Measurements from ENCODE around the gene SAPCD1.
"Not testable (repeated sequence)": the region's sequence is repeated elsewhere in the genome, so short reads cannot be mapped to it uniquely, and the experiment has no call there.

The SAPCD1 gene

DNA sequence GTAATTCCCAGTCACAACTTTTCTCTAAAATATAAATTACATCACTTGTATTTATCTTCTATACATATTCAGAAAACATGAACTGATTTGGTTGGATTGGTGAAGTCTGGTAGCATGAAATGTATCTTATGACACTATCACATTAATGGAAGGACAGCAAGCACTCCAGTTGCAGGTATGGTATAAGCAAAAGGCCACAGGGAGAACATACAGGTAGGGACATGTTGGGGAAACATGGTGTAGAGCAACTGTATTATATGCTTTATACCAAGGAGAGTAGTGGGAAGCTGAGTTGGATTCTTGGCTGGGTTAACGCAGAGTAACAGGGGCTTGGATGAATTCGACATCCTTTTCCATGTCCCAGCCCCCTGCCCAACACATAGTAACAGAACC lies 34.5 kb downstream of the SAPCD1 start:
- Histone ChIP-seq H3K4me1 (ENCODE audit: control insufficient read depth in 1 of 2, insufficient read depth in 1 of 2, low read depth in 1 of 2, low read length in 1 of 2) (peaks cover 30 to 31% of the 10 kb centered on the region in 2 experiments), H3K9me3 (no peaks in the 10 kb centered on the region), H3K27me3 (no peaks in the 10 kb centered on the region), H3K36me3 (no peaks in the 10 kb centered on the region), H3K27ac (peak overlapping the region; percentile 99), H3K4me3 (ENCODE audit: low read depth in 1 of 2, low read length in 1 of 2) (no peak overlapping the region)
- TF ChIP-seq, protein P1, sequence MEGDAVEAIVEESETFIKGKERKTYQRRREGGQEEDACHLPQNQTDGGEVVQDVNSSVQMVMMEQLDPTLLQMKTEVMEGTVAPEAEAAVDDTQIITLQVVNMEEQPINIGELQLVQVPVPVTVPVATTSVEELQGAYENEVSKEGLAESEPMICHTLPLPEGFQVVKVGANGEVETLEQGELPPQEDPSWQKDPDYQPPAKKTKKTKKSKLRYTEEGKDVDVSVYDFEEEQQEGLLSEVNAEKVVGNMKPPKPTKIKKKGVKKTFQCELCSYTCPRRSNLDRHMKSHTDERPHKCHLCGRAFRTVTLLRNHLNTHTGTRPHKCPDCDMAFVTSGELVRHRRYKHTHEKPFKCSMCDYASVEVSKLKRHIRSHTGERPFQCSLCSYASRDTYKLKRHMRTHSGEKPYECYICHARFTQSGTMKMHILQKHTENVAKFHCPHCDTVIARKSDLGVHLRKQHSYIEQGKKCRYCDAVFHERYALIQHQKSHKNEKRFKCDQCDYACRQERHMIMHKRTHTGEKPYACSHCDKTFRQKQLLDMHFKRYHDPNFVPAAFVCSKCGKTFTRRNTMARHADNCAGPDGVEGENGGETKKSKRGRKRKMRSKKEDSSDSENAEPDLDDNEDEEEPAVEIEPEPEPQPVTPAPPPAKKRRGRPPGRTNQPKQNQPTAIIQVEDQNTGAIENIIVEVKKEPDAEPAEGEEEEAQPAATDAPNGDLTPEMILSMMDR (IDR thresholded peaks at IDR 0.05), result no peak

DNA sequence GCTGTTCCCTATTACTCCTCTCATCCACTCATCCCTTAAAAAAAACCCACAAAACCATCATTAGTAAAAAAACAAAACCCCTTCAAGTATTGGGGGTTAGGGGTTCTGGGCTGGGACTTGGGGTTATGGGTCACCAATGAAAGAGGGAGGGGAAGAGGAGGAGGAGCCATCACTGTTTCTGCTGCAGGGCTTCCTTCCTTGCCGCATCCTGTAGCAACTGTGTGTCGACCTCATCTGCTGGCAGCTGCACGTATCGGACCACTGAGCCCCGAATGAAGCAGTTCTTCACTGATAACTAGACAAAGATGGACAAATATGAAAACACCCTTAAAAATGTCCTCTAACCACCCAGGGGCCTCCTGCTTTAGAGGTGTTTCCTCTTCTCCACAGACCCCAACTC lies 35.1 kb downstream of the SAPCD1 start:
- no peaks in the 10 kb centered on the region for H3K36me3 ChIP-seq
- H3K4me3 ChIP-seq (ENCODE audit: low read depth in 1 of 2, low read length in 1 of 2), result no peak overlapping the region
- no peaks in the 10 kb centered on the region for H3K27me3 ChIP-seq
- H3K27ac ChIP-seq, result peak overlapping the region; percentile 99
- H3K4me1 ChIP-seq (ENCODE audit: control insufficient read depth in 1 of 2, insufficient read depth in 1 of 2, low read depth in 1 of 2, low read length in 1 of 2), result peaks cover 30 to 31% of the 10 kb centered on the region in 2 experiments
- TF ChIP-seq, protein P1 (IDR thresholded peaks at IDR 0.05), result no peak
- H3K9me3 ChIP-seq, result no peaks in the 10 kb centered on the region

DNA sequence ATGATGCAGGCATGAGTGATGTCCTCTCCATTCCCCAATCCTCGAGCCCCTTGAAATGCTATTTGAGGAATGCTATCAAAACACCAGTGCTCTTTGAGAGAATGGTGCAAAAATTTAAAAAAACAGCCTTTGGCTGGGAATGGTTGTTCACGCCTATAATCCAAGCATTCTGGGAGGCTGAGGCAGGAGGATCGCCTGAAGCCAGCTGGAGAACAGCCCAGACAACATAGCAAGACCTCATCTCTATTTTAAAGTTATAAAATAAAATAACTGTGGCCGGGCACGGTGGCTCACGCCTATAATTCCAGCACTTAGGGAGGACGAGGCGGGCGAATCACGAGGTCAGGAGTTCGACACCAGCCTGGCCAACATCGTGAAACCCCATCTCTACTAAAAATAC lies 37.3 kb downstream of the SAPCD1 start:
- Histone ChIP-seq H3K27ac (no peak overlapping the region), H3K9me3 (no peaks in the 10 kb centered on the region), H3K4me1 (ENCODE audit: control insufficient read depth in 1 of 2, insufficient read depth in 1 of 2, low read depth in 1 of 2, low read length in 1 of 2) (peaks cover 25 to 26% of the 10 kb centered on the region in 2 experiments), H3K4me3 (ENCODE audit: low read depth in 1 of 2, low read length in 1 of 2) (no peak overlapping the region), H3K36me3 (no peaks in the 10 kb centered on the region), H3K27me3 (no peaks in the 10 kb centered on the region)
- TF ChIP-seq, protein P1 (IDR thresholded peaks at IDR 0.05), result no peak

DNA sequence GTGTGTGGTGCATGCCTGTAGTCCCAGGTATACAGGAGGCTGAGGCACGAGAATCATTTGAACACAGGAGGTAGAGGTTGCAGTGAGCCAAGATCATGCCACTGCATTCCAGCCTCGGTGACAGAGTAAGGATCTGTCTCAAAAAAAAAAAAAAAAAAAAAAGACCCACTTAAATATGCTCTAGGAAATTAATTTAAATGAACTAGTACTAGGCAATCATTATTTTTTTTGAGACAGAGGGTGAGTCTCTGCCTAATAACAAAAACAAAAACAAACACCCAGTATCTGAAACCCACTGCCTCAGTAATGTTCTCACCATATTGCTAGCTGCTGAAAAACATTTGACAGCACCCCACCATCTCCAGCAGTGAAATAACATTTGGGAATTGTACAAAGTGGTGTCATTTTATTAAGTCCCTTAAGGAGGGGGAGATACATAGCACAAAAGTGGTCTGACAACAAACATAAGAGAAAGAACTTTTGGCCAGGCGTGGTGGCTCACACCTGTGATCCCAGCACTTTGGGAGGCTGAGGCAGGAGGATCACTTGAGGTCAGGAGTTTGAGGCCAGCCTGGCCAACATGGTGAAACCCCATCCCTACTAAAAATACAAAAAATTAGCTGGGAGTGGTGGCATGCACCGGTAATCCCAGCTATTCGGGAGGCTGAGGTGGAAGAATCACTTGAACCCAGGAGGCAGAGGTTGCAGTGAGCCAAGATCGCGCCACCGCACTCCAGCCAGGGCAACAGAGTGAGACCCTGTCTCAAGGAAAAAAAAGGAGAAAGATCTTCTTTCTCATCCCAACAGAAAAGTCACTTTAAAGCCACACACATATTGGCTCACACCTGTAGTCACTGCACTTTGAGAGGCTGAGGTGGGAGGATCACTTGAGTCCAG lies 38.8 kb downstream of the SAPCD1 start:
- not testable (repeated sequence) for H3K36me3 ChIP-seq, H3K27ac ChIP-seq

DNA sequence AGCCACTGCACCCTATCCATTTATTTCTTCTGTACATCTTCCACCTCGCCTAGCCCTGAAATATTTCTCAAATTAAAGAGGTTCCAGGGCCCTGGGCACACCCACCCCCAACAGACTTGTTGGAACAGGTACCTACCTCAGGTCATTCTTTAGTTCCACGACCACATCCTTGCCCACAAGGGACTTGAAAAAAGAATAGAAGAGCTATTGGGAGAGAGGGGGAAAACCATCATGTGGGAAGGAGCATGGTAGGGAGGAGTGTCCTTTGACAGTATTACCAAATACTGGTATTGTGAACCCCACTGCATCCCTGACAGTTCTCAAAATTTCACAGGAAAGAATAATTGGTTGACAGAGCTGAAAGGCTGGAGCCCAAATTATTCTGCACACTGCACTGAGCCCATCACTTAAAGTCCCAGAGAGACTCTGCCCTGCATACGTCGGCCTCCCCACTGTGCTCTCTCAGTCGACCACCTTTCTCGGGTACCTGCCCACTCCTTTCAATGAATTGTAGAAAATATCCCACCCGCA lies 43.5 kb downstream of the SAPCD1 start:
- Histone ChIP-seq H3K27ac (peak overlapping the region; percentile 87), H3K36me3 (peaks cover 20% of the 10 kb centered on the region), H3K27me3 (no peaks in the 10 kb centered on the region), H3K4me3 (ENCODE audit: low read depth in 1 of 2, low read length in 1 of 2) (peak overlapping the region; percentile 70 to 75), H3K9me3 (no peaks in the 10 kb centered on the region), H3K4me1 (ENCODE audit: control insufficient read depth in 1 of 2, insufficient read depth in 1 of 2, low read depth in 1 of 2, low read length in 1 of 2) (peaks cover 17 to 19% of the 10 kb centered on the region in 2 experiments)
- TF ChIP-seq, protein P1 (IDR thresholded peaks at IDR 0.05), result no peak

More for the DNA sequence above, 38.8 kb downstream of the SAPCD1 start:
- H3K4me3 ChIP-seq (ENCODE audit: low read depth in 1 of 2, low read length in 1 of 2); H3K9me3 ChIP-seq; H3K27me3 ChIP-seq: not testable (repeated sequence)
- peaks cover 22 to 26% of the 10 kb centered on the region in 2 experiments for H3K4me1 ChIP-seq (ENCODE audit: control insufficient read depth in 1 of 2, insufficient read depth in 1 of 2, low read depth in 1 of 2, low read length in 1 of 2)
